ENCODE data around the gene PARP8. TPM values are rescaled to one million over a fixed set of nuclear protein-coding genes. Genes with fewer than 3 reads are reported as not detected.

PARP8 gene
- total and polyA plus RNA-seq, 2 of the 8 experiments (the other 6 are each of a cell fraction or from before 2014, with no cell fraction given): 16.6 to 30.6 TPM

DNA sequence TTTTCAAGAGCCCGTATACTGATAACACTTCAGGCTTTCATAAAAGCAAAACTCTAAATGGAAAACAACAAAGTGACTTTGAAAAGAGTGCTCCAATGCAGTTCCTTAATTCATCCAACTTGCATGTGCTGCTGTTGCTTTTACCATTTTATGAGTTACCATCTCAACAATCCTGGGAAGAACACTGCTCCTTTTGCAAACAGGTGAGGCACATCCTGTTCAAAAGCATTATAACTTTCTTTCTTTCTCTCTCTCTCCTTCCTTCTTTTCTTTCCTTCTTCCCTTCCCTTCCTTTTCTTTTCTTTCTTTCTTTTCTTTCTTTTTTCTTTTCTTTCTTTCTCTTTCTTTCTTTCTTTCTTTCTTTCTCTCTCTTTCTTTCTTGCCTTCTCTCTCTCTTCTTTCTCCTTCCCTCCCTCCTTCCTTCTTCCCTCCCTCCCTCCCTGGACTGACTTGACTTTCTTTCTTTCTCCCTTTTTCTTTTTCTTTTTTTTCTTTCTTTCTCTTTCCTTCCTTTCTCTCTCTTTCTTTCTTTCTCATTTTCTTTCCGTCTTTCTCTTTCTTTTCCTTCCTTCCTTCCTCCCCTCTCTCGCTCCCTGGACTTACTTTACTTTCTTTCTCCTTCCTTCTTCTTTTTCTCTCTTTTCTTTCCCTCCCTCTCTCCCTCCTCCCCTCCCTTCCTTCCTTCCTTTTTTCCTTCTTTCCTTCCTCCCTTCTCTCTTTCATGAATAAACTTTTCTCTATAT is 11.2 kb upstream of the PARP8 start (continued):
- TF ChIP-seq JUND (IDR thresholded peaks at IDR 0.05; ENCODE audit: low read length): no peak
- TF ChIP-seq POLR2AphosphoS5 (IDR thresholded peaks at IDR 0.05; ENCODE audit: low read depth, low read length): no peak
- no peak for TF ChIP-seq CBX8 (IDR thresholded peaks at IDR 0.05; ENCODE audit: borderline replicate concordance, low read depth, low read length)
- TF ChIP-seq SUZ12 (IDR thresholded peaks at IDR 0.05; ENCODE audit: low read length): no peak
- TF ChIP-seq CBX5 (IDR thresholded peaks at IDR 0.05; ENCODE audit: low read depth, low read length): no peak

Measured in H1 (cell line).